Neural cell (in vitro differentiated cells): ENCODE results near the gene ZCCHC2. TPM values are rescaled to one million over a fixed set of nuclear protein-coding genes. Genes with fewer than 3 reads are reported as not detected.

Source experiments
- H2AFZ ChIP-seq: fragments of 200-600, 300-800 bp; sonication (generic), shearing (Covaris generic); 2 replicates; pipeline ENCODE4 v1.6.0; 2014; ENCODE audit warnings: low read depth, mild to moderate bottlenecking, antibody characterized with exemption, low read length, moderate library complexity
- H3F3A ChIP-seq: fragments of 200-600 bp; shearing (Covaris generic); 2 replicates; pipeline ENCODE4 v1.6.1; 2016; ENCODE audit warnings: mild to moderate bottlenecking, moderate library complexity, mixed read lengths, antibody characterized with exemption, low read length; ENCODE audit not compliant: insufficient read depth, poor library complexity, severe bottlenecking
- H3K27ac ChIP-seq: fragments of 200-600, 300-800 bp; sonication (generic), shearing (Covaris generic); 2 replicates; pipeline ENCODE4 v1.5.1; 2014; ENCODE audit warnings: mild to moderate bottlenecking, low read length, moderate library complexity
- H3K27me3 ChIP-seq: fragments of 300-800, 200-600 bp; sonication (generic), shearing (Covaris generic); 2 replicates; pipeline ENCODE4 v1.6.0; 2014; ENCODE audit warnings: mild to moderate bottlenecking, low read depth, low read length, moderate library complexity; ENCODE audit not compliant: insufficient read depth
- H3K36me3 ChIP-seq: fragments of 300-800, 200-600 bp; sonication (generic), shearing (Covaris generic); 2 replicates; pipeline ENCODE4 v1.5.1; 2014; ENCODE audit warnings: mild to moderate bottlenecking, antibody characterized with exemption, low read length, moderate library complexity; ENCODE audit not compliant: insufficient read depth
- H3K4me2 ChIP-seq: fragments of 300-800, 200-600 bp; sonication (generic), shearing (Covaris generic); 2 replicates; pipeline ENCODE4 v1.6.0; 2014; ENCODE audit warnings: mild to moderate bottlenecking, low read length
- H3K4me3 ChIP-seq: fragments of 300-800, 200-600 bp; sonication (generic), shearing (Covaris generic); 2 replicates; pipeline ENCODE4 v1.5.1; 2014; ENCODE audit warnings: mild to moderate bottlenecking, low read length, moderate library complexity
- H3K79me2 ChIP-seq: fragments of 200-600 bp; shearing (Covaris generic); replicated peaks from 2 replicates; pipeline ENCODE4 v1.6.0; 2014; ENCODE audit warnings: mild to moderate bottlenecking, low read length, moderate library complexity; ENCODE audit not compliant: insufficient read depth
- H3K9ac ChIP-seq: fragments of 300-800, 200-600 bp; sonication (generic), shearing (Covaris generic); 2 replicates; pipeline ENCODE4 v1.6.1; 2016; ENCODE audit warnings: mild to moderate bottlenecking, low read length, mixed read lengths
- H3K9me2 ChIP-seq: fragments of 200-600 bp; shearing (Covaris generic); 2 replicates; pipeline ENCODE4 v1.6.1; 2016; ENCODE audit warnings: mild to moderate bottlenecking, low read length, mixed read lengths; ENCODE audit not compliant: insufficient read depth
- H3K9me3 ChIP-seq: fragments of 200-600, 300-800 bp; sonication (generic), shearing (Covaris generic); 2 replicates; pipeline ENCODE4 v1.6.1; 2016; ENCODE audit warnings: mild to moderate bottlenecking, mixed run types, low read length, moderate library complexity, mixed read lengths
- H4K20me1 ChIP-seq: fragments of 200-600 bp; shearing (Covaris generic); 2 replicates; pipeline ENCODE4 v1.6.1; 2016; ENCODE audit warnings: mild to moderate bottlenecking, mixed run types; ENCODE audit not compliant: insufficient read depth
- CTCF ChIP-seq: fragments of 450-650 bp; IDR thresholded peaks from 2 replicates; pipeline ENCODE4 v1.5.1; 2014; ENCODE audit warnings: antibody characterized with exemption, mild to moderate bottlenecking, moderate library complexity; ENCODE audit not compliant: poor library complexity, severe bottlenecking
- EP300 ChIP-seq: fragments of 450-650 bp; conservative IDR thresholded peaks from 2 replicates; pipeline ENCODE4 v1.6.1; 2014; ENCODE audit warnings: antibody characterized with exemption, mild to moderate bottlenecking, moderate library complexity; ENCODE audit not compliant: poor library complexity, severe bottlenecking
- EZH2 ChIP-seq: fragments of 200-600, 300-800 bp; shearing (Covaris generic), sonication (generic); IDR thresholded peaks from 2 replicates; pipeline ENCODE4 v1.6.1; 2014; ENCODE audit warnings: antibody characterized with exemption, low read length, borderline replicate concordance, mild to moderate bottlenecking; ENCODE audit not compliant: insufficient read depth, poor library complexity, severe bottlenecking
- MXI1 ChIP-seq: fragments of 450-650 bp; conservative IDR thresholded peaks from 2 replicates; pipeline ENCODE4 v1.6.1; 2014; ENCODE audit warnings: antibody characterized with exemption, mild to moderate bottlenecking; ENCODE audit not compliant: poor library complexity, severe bottlenecking
- POLR2AphosphoS5 ChIP-seq: IDR thresholded peaks from 2 replicates; pipeline ENCODE4 v1.6.1; 2012
- RAD21 ChIP-seq: fragments of 450-650 bp; conservative IDR thresholded peaks from 2 replicates; pipeline ENCODE4 v1.6.1; 2014; ENCODE audit warnings: antibody characterized with exemption, mild to moderate bottlenecking, moderate library complexity
- SMC3 ChIP-seq: fragments of 450-650 bp; conservative IDR thresholded peaks from 2 replicates; pipeline ENCODE4 v1.6.1; 2014; ENCODE audit warnings: antibody characterized with exemption, mild to moderate bottlenecking, moderate library complexity; ENCODE audit not compliant: poor library complexity
- TAF1 ChIP-seq: IDR thresholded peaks from 2 replicates; pipeline ENCODE4 v1.6.1; 2012; ENCODE audit warnings: low read depth
- polyA plus RNA-seq: library from polyadenylated mRNA; depleted of rRNA; stranded (reverse); fragments of >200 nt; gene quantifications from 2 replicates; pipeline ENCODE4 v1.2.3, GENCODE V29; 2014
- TF ChIP-seq, protein P1 (sequence below): IDR thresholded peaks from 2 replicates; pipeline ENCODE4 v1.6.1; 2012; ENCODE audit warnings: borderline replicate concordance

ZCCHC2 gene
- polyA plus RNA-seq, 1 donor from 2014 or later = 3.8 TPM

DNA sequence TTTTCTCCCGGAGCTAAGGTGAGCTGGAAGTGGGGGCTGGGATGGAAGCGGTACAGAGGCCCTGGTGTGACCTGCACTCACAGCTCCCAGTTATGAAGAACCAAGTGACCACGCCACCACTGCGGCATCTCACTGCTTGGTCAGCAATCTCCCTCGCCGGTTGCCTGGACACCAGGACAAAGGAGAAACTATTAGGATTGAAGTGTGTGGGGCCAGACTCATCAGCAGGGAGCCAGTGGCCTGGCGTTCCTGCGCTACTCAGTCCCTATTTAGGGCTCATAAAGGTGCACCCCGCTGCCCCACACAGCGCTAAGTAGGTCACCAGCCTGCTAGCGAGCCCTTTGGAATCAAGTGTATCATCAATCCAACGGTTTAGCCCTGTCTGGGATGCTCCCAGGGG, 82.9 kb downstream of the ZCCHC2 start:
- peaks cover 2% of the 10 kb centered on the region for H3K27me3 ChIP-seq
- no peak overlapping the region for H3K4me3 ChIP-seq
- no peaks in the 10 kb centered on the region for H4K20me1 ChIP-seq
- no peaks in the 10 kb centered on the region for H3K36me3 ChIP-seq
- no peak overlapping the region for H3K4me2 ChIP-seq
- H3F3A ChIP-seq = no peaks in the 10 kb centered on the region
- no peaks in the 10 kb centered on the region for H3K9me3 ChIP-seq
- no peaks in the 10 kb centered on the region for H3K79me2 ChIP-seq
- H3K27ac ChIP-seq = no peak overlapping the region
- no peak overlapping the region for H3K9ac ChIP-seq
- TF ChIP-seq CTCF = no peak
- TF ChIP-seq EZH2 = no peak
- no peak for TF ChIP-seq MXI1
- TF ChIP-seq, protein P1, sequence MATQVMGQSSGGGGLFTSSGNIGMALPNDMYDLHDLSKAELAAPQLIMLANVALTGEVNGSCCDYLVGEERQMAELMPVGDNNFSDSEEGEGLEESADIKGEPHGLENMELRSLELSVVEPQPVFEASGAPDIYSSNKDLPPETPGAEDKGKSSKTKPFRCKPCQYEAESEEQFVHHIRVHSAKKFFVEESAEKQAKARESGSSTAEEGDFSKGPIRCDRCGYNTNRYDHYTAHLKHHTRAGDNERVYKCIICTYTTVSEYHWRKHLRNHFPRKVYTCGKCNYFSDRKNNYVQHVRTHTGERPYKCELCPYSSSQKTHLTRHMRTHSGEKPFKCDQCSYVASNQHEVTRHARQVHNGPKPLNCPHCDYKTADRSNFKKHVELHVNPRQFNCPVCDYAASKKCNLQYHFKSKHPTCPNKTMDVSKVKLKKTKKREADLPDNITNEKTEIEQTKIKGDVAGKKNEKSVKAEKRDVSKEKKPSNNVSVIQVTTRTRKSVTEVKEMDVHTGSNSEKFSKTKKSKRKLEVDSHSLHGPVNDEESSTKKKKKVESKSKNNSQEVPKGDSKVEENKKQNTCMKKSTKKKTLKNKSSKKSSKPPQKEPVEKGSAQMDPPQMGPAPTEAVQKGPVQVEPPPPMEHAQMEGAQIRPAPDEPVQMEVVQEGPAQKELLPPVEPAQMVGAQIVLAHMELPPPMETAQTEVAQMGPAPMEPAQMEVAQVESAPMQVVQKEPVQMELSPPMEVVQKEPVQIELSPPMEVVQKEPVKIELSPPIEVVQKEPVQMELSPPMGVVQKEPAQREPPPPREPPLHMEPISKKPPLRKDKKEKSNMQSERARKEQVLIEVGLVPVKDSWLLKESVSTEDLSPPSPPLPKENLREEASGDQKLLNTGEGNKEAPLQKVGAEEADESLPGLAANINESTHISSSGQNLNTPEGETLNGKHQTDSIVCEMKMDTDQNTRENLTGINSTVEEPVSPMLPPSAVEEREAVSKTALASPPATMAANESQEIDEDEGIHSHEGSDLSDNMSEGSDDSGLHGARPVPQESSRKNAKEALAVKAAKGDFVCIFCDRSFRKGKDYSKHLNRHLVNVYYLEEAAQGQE = no peak
- TF ChIP-seq POLR2AphosphoS5 = no peak
- TF ChIP-seq SMC3 = no peak
- no peak for TF ChIP-seq EP300
- no peak for TF ChIP-seq RAD21
- TF ChIP-seq TAF1 = no peak
- no peak overlapping the region for H2AFZ ChIP-seq
- no peaks in the 10 kb centered on the region for H3K9me2 ChIP-seq

GRCh38 chr18:62606106-62606505, 83.3 kb downstream of the ZCCHC2 start:
- Histone ChIP-seq H4K20me1 (no peaks in the 10 kb centered on the region), H3K27ac (no peak overlapping the region), H3K4me2 (no peak overlapping the region), H3K9me3 (no peaks in the 10 kb centered on the region), H3K36me3 (no peaks in the 10 kb centered on the region), H3K79me2 (no peaks in the 10 kb centered on the region), H2AFZ (no peak overlapping the region), H3K9me2 (no peaks in the 10 kb centered on the region), H3K27me3 (peaks cover 2% of the 10 kb centered on the region), H3F3A (no peaks in the 10 kb centered on the region), H3K4me3 (no peak overlapping the region), H3K9ac (no peak overlapping the region)
- TF ChIP-seq POLR2AphosphoS5 (no peak), MXI1 (no peak), EZH2 (no peak), TAF1 (no peak), SMC3 (no peak), CTCF (no peak), EP300 (no peak), RAD21 (no peak)
- TF ChIP-seq, protein P1 = no peak
